ENCODE results near the gene GALK2. TPM values are rescaled to one million over a fixed set of nuclear protein-coding genes. Genes with fewer than 3 reads are reported as not detected.

GALK2 gene
- total and polyA plus RNA-seq, 2 of the 8 experiments (the other 6 are each of a cell fraction or from before 2014, with no cell fraction given), result 8.7 to 16.1 TPM

DNA sequence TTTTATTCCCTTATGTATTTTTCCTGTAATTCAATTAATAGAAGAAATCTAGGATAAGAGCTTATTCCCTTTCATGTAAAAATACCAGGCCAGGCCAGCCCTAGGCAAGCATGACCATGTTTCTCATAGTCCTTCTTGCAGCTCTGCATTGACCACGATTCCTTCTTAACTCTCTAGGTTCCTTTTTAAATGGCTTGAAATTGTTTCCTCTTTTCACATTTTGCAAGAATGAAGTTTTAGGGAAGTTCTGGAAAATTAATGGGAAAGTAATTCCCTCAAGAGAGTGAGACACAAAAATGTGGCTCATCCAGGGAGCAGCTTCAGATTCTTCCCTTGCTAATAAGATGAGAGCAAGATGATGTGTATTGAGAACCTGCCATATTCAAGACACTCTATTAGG is 136.5 kb downstream of the GALK2 start (continued):
- TF ChIP-seq, protein P1, sequence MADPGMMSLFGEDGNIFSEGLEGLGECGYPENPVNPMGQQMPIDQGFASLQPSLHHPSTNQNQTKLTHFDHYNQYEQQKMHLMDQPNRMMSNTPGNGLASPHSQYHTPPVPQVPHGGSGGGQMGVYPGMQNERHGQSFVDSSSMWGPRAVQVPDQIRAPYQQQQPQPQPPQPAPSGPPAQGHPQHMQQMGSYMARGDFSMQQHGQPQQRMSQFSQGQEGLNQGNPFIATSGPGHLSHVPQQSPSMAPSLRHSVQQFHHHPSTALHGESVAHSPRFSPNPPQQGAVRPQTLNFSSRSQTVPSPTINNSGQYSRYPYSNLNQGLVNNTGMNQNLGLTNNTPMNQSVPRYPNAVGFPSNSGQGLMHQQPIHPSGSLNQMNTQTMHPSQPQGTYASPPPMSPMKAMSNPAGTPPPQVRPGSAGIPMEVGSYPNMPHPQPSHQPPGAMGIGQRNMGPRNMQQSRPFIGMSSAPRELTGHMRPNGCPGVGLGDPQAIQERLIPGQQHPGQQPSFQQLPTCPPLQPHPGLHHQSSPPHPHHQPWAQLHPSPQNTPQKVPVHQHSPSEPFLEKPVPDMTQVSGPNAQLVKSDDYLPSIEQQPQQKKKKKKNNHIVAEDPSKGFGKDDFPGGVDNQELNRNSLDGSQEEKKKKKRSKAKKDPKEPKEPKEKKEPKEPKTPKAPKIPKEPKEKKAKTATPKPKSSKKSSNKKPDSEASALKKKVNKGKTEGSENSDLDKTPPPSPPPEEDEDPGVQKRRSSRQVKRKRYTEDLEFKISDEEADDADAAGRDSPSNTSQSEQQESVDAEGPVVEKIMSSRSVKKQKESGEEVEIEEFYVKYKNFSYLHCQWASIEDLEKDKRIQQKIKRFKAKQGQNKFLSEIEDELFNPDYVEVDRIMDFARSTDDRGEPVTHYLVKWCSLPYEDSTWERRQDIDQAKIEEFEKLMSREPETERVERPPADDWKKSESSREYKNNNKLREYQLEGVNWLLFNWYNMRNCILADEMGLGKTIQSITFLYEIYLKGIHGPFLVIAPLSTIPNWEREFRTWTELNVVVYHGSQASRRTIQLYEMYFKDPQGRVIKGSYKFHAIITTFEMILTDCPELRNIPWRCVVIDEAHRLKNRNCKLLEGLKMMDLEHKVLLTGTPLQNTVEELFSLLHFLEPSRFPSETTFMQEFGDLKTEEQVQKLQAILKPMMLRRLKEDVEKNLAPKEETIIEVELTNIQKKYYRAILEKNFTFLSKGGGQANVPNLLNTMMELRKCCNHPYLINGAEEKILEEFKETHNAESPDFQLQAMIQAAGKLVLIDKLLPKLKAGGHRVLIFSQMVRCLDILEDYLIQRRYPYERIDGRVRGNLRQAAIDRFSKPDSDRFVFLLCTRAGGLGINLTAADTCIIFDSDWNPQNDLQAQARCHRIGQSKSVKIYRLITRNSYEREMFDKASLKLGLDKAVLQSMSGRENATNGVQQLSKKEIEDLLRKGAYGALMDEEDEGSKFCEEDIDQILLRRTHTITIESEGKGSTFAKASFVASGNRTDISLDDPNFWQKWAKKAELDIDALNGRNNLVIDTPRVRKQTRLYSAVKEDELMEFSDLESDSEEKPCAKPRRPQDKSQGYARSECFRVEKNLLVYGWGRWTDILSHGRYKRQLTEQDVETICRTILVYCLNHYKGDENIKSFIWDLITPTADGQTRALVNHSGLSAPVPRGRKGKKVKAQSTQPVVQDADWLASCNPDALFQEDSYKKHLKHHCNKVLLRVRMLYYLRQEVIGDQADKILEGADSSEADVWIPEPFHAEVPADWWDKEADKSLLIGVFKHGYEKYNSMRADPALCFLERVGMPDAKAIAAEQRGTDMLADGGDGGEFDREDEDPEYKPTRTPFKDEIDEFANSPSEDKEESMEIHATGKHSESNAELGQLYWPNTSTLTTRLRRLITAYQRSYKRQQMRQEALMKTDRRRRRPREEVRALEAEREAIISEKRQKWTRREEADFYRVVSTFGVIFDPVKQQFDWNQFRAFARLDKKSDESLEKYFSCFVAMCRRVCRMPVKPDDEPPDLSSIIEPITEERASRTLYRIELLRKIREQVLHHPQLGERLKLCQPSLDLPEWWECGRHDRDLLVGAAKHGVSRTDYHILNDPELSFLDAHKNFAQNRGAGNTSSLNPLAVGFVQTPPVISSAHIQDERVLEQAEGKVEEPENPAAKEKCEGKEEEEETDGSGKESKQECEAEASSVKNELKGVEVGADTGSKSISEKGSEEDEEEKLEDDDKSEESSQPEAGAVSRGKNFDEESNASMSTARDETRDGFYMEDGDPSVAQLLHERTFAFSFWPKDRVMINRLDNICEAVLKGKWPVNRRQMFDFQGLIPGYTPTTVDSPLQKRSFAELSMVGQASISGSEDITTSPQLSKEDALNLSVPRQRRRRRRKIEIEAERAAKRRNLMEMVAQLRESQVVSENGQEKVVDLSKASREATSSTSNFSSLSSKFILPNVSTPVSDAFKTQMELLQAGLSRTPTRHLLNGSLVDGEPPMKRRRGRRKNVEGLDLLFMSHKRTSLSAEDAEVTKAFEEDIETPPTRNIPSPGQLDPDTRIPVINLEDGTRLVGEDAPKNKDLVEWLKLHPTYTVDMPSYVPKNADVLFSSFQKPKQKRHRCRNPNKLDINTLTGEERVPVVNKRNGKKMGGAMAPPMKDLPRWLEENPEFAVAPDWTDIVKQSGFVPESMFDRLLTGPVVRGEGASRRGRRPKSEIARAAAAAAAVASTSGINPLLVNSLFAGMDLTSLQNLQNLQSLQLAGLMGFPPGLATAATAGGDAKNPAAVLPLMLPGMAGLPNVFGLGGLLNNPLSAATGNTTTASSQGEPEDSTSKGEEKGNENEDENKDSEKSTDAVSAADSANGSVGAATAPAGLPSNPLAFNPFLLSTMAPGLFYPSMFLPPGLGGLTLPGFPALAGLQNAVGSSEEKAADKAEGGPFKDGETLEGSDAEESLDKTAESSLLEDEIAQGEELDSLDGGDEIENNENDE (IDR thresholded peaks at IDR 0.05; ENCODE audit: insufficient replicate concordance, low read length), result no peak
- TF ChIP-seq BACH1 (IDR thresholded peaks at IDR 0.05; ENCODE audit: low read length) (no peak), KDM5A (IDR thresholded peaks at IDR 0.05; ENCODE audit: low read length) (no peak), KDM4A (IDR thresholded peaks at IDR 0.05; ENCODE audit: low read depth, low read length, severe bottlenecking) (no peak), POLR2AphosphoS5 (IDR thresholded peaks at IDR 0.05; ENCODE audit: low read depth, low read length) (no peak), RNF2 (IDR thresholded peaks at IDR 0.05; ENCODE audit: borderline replicate concordance, low read depth, low read length, missing control alignments, poor library complexity, severe bottlenecking) (no peak)
- TF ChIP-seq, protein P2, sequence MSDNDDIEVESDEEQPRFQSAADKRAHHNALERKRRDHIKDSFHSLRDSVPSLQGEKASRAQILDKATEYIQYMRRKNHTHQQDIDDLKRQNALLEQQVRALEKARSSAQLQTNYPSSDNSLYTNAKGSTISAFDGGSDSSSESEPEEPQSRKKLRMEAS (IDR thresholded peaks at IDR 0.05), result no peak

Measured in H1 (cell line).